B cell (primary cell): ENCODE measurements around the gene CEP295NL. TPM values are rescaled to one million over a fixed set of nuclear protein-coding genes. Genes with fewer than 3 reads are reported as not detected.

Experiments used
- ATAC-seq: fragments of 200-7000 bp; cut with Tn5 transposase; one replicate; pipeline ENCODE4 v1.10.0; 2021; ENCODE audit warnings: low read depth, mild to moderate bottlenecking, moderate number of reproducible peaks, moderate library complexity
- CTCF ChIA-PET: fragments of 350-600 bp; sonication (Branson Sonifier 250); formaldehyde crosslinking; loops from one replicate; lab custom pipeline; 2021; ENCODE audit warnings: antibody characterized with exemption, inconsistent platforms; lab: Charles Lee
- POLR2A ChIA-PET: fragments of 350-600 bp; sonication (Branson Sonifier 250); formaldehyde crosslinking; loops from one replicate; lab custom pipeline; 2021; ENCODE audit warnings: antibody characterized with exemption; lab: Charles Lee
- DNase-seq: peaks from one replicate; pipeline ENCODE4 v3.0.0; 2013
- H2AFZ ChIP-seq: 2 replicates; pipeline ENCODE4 v1.6.1; 2012; ENCODE audit warnings: mild to moderate bottlenecking, low read depth, low read length; ENCODE audit not compliant: insufficient read depth, poor library complexity, severe bottlenecking
- H3K27ac ChIP-seq, 2 donors: 1 replicate in 1 of 2; 2 replicates in 1 of 2; pipeline ENCODE4 v1.5.1; 2012 to 2013; ENCODE audit warnings: low read length in 2 of 2, mild to moderate bottlenecking in 2 of 2, moderate library complexity in 1 of 2
- H3K27me3 ChIP-seq, 4 experiments: fragments of 200-600 bp in 1 of 4; sonication (generic) in 1 of 4; replicated peaks in 1 of 4; 1 replicate in 2 of 4; 2 replicates in 2 of 4; pipeline versions ENCODE4 v1.6.1 to v1.7.0; 2013 to 2016; ENCODE audit warnings: low read length in 3 of 4, mild to moderate bottlenecking in 2 of 4, mixed read lengths in 1 of 4, moderate library complexity in 1 of 4; ENCODE audit not compliant: insufficient read depth in 4 of 4, control insufficient read depth in 3 of 4; ENCODE audit errors: control extremely low read depth in 1 of 4
- H3K36me3 ChIP-seq, 2 experiments: replicated peaks in 1 of 2; 1 replicate in 1 of 2; 2 replicates in 1 of 2; pipeline versions ENCODE4 v1.6.1 to v1.7.1; 2013; ENCODE audit warnings: low read length in 1 of 2; ENCODE audit not compliant: insufficient read depth in 2 of 2, control insufficient read depth in 1 of 2; ENCODE audit errors: control extremely low read depth in 1 of 2, extremely low read depth in 1 of 2
- H3K4me1 ChIP-seq, 2 donors: fragments of 200-600 bp in 1 of 2; sonication (generic) in 1 of 2; 1 replicate in 1 of 2; 2 replicates in 1 of 2; pipeline versions ENCODE4 v1.5.1 to v1.6.1; 2013 to 2017; ENCODE audit warnings: low read length in 2 of 2; ENCODE audit not compliant: control insufficient read depth in 2 of 2, insufficient read depth in 2 of 2
- H3K4me2 ChIP-seq: replicated peaks from 2 replicates; pipeline ENCODE3; 2012; ENCODE audit warnings: mild to moderate bottlenecking, low read depth, low read length; ENCODE audit not compliant: poor library complexity, severe bottlenecking
- H3K4me3 ChIP-seq, 5 experiments: fragments of 200-600 bp in 1 of 5; sonication (generic) in 1 of 5; 1 replicate in 3 of 5; 2 replicates in 2 of 5; pipeline versions ENCODE4 v1.5.1 to v1.7.0; 2011 to 2016; ENCODE audit warnings: low read length in 4 of 5, mild to moderate bottlenecking in 4 of 5, low read depth in 2 of 5, control low read depth in 1 of 5, moderate library complexity in 1 of 5; ENCODE audit not compliant: insufficient read depth in 1 of 5; ENCODE audit errors: control extremely low read depth in 1 of 5, extremely low read depth in 1 of 5
- H3K79me2 ChIP-seq: fragments of 200-600 bp; sonication (generic); one replicate; pipeline ENCODE4 v1.6.0; 2016; ENCODE audit warnings: low read length; ENCODE audit not compliant: control insufficient read depth, insufficient read depth
- H3K9ac ChIP-seq: fragments of 200-600 bp; sonication (generic); 2 replicates; pipeline ENCODE4 v1.6.1; 2017; ENCODE audit warnings: mild to moderate bottlenecking, low read length, moderate library complexity
- H3K9me3 ChIP-seq, 3 donors: one replicate each; pipeline versions ENCODE4 v1.6.1 to v1.7.1; 2013; ENCODE audit warnings: low read length in 2 of 3; ENCODE audit not compliant: control insufficient read depth in 2 of 3, insufficient read depth in 1 of 3; ENCODE audit errors: control extremely low read depth in 1 of 3
- H4K20me1 ChIP-seq: 2 replicates; pipeline ENCODE4 v1.6.0; 2012; ENCODE audit warnings: mild to moderate bottlenecking, low read length; ENCODE audit not compliant: insufficient read depth, control insufficient read depth, poor library complexity, severe bottlenecking
- H3K27ac Mint-ChIP-seq: one replicate; pipeline ENCODE4 v1.8.0; 2021; ENCODE audit warnings: mixed read lengths
- H3K27me3 Mint-ChIP-seq: one replicate; pipeline ENCODE4 v1.8.0; 2021; ENCODE audit warnings: mixed read lengths
- H3K4me1 Mint-ChIP-seq: one replicate; pipeline ENCODE4 v1.8.0; 2021; ENCODE audit warnings: mixed read lengths
- H3K4me3 Mint-ChIP-seq: one replicate; pipeline ENCODE4 v1.8.0; 2021; ENCODE audit warnings: mixed read lengths
- H3K9me3 Mint-ChIP-seq: one replicate; pipeline ENCODE4 v1.8.0; 2022; ENCODE audit warnings: mixed read lengths; ENCODE audit not compliant: insufficient read depth
- CTCF ChIP-seq: fragments of 200-600 bp; IDR thresholded peaks from one replicate; pipeline ENCODE4 v1.8.0; 2022; ENCODE audit warnings: antibody characterized with exemption, mild to moderate bottlenecking
- EZH2 ChIP-seq: IDR thresholded peaks from 2 replicates; pipeline ENCODE4 v1.6.1; 2012; ENCODE audit warnings: borderline replicate concordance, low read depth, mild to moderate bottlenecking, moderate library complexity, low read length; ENCODE audit not compliant: insufficient read depth, poor library complexity, severe bottlenecking
- WGBS: methylation state at CpG from one replicate; pipeline ENCODE4 v1.1.5; 2013; ENCODE audit warnings: missing lambda C conversion rate; ENCODE audit not compliant: insufficient coverage; 5-methylcytosine and 5-hydroxymethylcytosine counted together
- intact Hi-C: fragments of 100-400 bp; cut with micrococcal nuclease; formaldehyde crosslinking; loops from one replicate; pipeline ENCODE4 v1.10.0; 2022
- polyA plus RNA-seq: library from polyadenylated mRNA; depleted of rRNA; stranded (reverse); fragments of >200 nt; gene quantifications from 2 replicates; pipeline ENCODE4 v1.2.3, GENCODE V29; 2012
- total RNA-seq, 2 donors: library from RNA; stranded (reverse); fragments of 120-200 nt in 1 of 2; gene quantifications; 1 replicate in 1 of 2; 2 replicates in 1 of 2; pipeline versions ENCODE4 v1.2.3 to v1.2.4, GENCODE V29; 2013 to 2022

The CEP295NL gene
- total and polyA plus RNA-seq, 2 donors (not counting 1 experiment from before 2014, with no cell fraction given), result 0.09 to 1.3 TPM

- ChIA-PET CTCF (interaction anchor here (0.7 to 3.0 kb wide), 2 partner anchors 57 to 112 kb away, joined by 3 to 10 read pairs; no protein-coding TSS in a partner anchor), POLR2A (no interaction called here)
- Histone ChIP-seq H3K4me2 (no peak overlapping the region), H3K9ac (no peak overlapping the region), H3K27me3 (no peaks in the 10 kb centered on the region), H3K36me3 (peaks cover 0 to 3% of the 10 kb centered on the region in 2 experiments), H4K20me1 (no peaks in the 10 kb centered on the region), H3K4me1 (no peaks in the 10 kb centered on the region), H3K4me3 (no peak overlapping the region), H3K79me2 (no peaks in the 10 kb centered on the region), H2AFZ (no peak overlapping the region), H3K9me3 (no peaks in the 10 kb centered on the region), H3K27ac (no peak overlapping the region)
- no peaks in the 10 kb centered on the region for H3K4me1 Mint-ChIP-seq
- DNase-seq (no peak), ATAC-seq (no peak)
- 92% methylated on average over 3 of the region's 4 CpGs for WGBS
- H3K27me3 Mint-ChIP-seq, result peaks cover 7% of the 10 kb centered on the region
- intact Hi-C loops, result no loop called here
- no peak overlapping the region for H3K4me3 Mint-ChIP-seq
- no peaks in the 10 kb centered on the region for H3K9me3 Mint-ChIP-seq
- no peak overlapping the region for H3K27ac Mint-ChIP-seq
- TF ChIP-seq EZH2 (no peak), CTCF (no peak)
Observed at GRCh38 chr17:78859051-78859450, 44.0 kb downstream of the CEP295NL start.

GRCh38 chr17:78857266-78857665 is 45.7 kb downstream of the CEP295NL start:
- Histone ChIP-seq H4K20me1 (no peaks in the 10 kb centered on the region), H3K36me3 (peaks cover 0 to 3% of the 10 kb centered on the region in 2 experiments), H3K4me1 (no peaks in the 10 kb centered on the region), H3K9me3 (no peaks in the 10 kb centered on the region), H3K27ac (no peak overlapping the region), H3K4me3 (no peak overlapping the region), H2AFZ (no peak overlapping the region), H3K79me2 (no peaks in the 10 kb centered on the region), H3K9ac (no peak overlapping the region), H3K4me2 (no peak overlapping the region), H3K27me3 (no peaks in the 10 kb centered on the region)
- no peak overlapping the region for H3K4me3 Mint-ChIP-seq
- H3K27ac Mint-ChIP-seq, result no peak overlapping the region
- H3K9me3 Mint-ChIP-seq, result no peaks in the 10 kb centered on the region
- TF ChIP-seq CTCF, result no peak
- no peak for TF ChIP-seq EZH2
- no peak for DNase-seq
- no peak for ATAC-seq
- POLR2A ChIA-PET, result no interaction called here
- no peaks in the 10 kb centered on the region for H3K27me3 Mint-ChIP-seq
- no peaks in the 10 kb centered on the region for H3K4me1 Mint-ChIP-seq
- intact Hi-C loops, result no loop called here
- CTCF ChIA-PET, result interaction anchor here (0.6 kb wide), 1 partner anchor 142 kb away, joined by 4 read pairs; no protein-coding TSS in a partner anchor
- 94% methylated on average over 13 of the region's 14 CpGs for WGBS
